SK-N-SH treated with all-trans-retinoic acid at 6 μM for 48 hours (cell line): Measurements from ENCODE around the gene PRR23A.

Experiments used
- CSDC2 ChIP-seq: fragments of 250-450 bp; sonication (Bioruptor Pico); IDR thresholded peaks from 2 replicates; pipeline ENCODE4 v1.5.0; 2020; ENCODE audit warnings: mild to moderate bottlenecking, moderate library complexity
- PPARA ChIP-seq: fragments of 250-450 bp; sonication (Bioruptor Pico); IDR thresholded peaks from 2 replicates; pipeline ENCODE4 v1.5.0; 2020; ENCODE audit warnings: mild to moderate bottlenecking, borderline replicate concordance
- ZFP3 ChIP-seq: fragments of 250-450 bp; sonication (Bioruptor Pico); IDR thresholded peaks from 2 replicates; pipeline ENCODE4 v1.5.0; 2020; ENCODE audit warnings: mild to moderate bottlenecking, moderate library complexity

DNA sequence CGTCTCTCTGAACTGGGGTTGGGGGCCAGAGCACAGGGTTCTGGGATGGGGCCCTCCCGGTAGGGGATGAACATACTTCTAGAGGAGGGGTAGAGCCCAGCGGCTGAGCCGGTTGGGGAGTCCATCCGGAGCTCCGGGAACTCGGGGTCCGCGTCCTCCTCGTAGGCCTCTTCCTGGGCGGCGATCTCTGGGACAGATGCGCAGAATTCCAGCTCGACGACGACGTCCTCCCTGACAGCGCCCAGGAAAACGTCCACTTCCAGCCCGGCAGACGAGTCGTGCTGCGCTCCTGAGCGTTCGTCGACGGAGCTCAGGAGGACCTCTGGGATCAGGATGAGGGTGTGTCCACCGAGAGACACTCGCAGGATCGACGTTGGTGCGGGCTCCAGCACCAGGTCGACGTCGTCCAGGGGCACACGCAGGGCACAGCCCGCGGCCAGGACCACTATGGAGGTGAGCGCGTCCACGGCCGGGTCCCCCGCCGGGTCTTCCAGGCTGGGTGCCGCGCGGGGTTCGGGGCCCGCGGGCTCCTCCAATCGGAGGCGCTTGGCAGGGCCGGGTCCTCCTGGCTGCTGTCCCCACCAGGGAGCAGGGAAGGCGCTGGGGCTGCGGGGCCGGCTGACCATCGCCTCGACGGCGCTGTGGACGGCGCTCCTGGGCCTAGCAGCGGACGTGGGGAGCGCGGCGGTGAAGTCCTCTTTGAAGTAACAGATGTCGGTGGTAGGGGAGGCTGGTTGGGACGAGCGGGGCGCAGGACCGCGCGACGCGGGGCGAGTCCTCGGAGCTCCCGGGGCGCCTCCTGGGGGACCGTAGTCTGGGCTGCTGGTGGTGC, 14.2 kb upstream of the PRR23A start:
- no peak for TF ChIP-seq ZFP3 (CRISPR knock-in tag)
- TF ChIP-seq CSDC2 (CRISPR knock-in tag): no peak
- TF ChIP-seq PPARA (CRISPR knock-in tag): no peak
